IPS-11a (cell line): ENCODE results near the gene GCN1.

Experiments used
- H3K4me3 ChIP-seq: one replicate; pipeline ENCODE4 v1.5.1; 2013; ENCODE audit warnings: low read depth, low read length, control low read depth

GCN1 gene

GRCh38 chr12:120121766-120122293 is 72.7 kb downstream of the GCN1 start:
- H3K4me3 ChIP-seq, result no peak overlapping the region

GRCh38 chr12:120121343-120121742 is 73.2 kb downstream of the GCN1 start:
- H3K4me3 ChIP-seq, result no peak overlapping the region

- no peak overlapping the region for H3K4me3 ChIP-seq
Observed at GRCh38 chr12:120119271-120119973, 75.1 kb downstream of the GCN1 start.

GRCh38 chr12:120118321-120119061 is 76.0 kb downstream of the GCN1 start:
- peak overlapping the region; percentile 96 for H3K4me3 ChIP-seq

- H3K4me3 ChIP-seq, result peak overlapping the region; percentile 96
Observed at GRCh38 chr12:120117961-120118320, 76.6 kb downstream of the GCN1 start.

GRCh38 chr12:120116792-120117651 is 77.5 kb downstream of the GCN1 start:
- peak overlapping the region; percentile 96 for H3K4me3 ChIP-seq

GRCh38 chr12:120116441-120116791 is 78.1 kb downstream of the GCN1 start, which contains the start of gene RAB35:
TSS of gene RAB35 (minus strand) at chr12:120116753. CDS start at chr12:120116650, 103 bp downstream.
- H3K4me3 ChIP-seq, result peak within 1 kb of the TSS; percentile 96

GRCh38 chr12:120115692-120116440 is 78.6 kb downstream of the GCN1 start:
- H3K4me3 ChIP-seq, result peak overlapping the region; percentile 87

GRCh38 chr12:120115066-120115465 is 79.4 kb downstream of the GCN1 start:
- H3K4me3 ChIP-seq, result no peak overlapping the region

- no peak overlapping the region for H3K4me3 ChIP-seq
Observed at GRCh38 chr12:120110550-120111501, 83.7 kb downstream of the GCN1 start.

- no peak overlapping the region for H3K4me3 ChIP-seq
Observed at GRCh38 chr12:120109570-120110267, 84.8 kb downstream of the GCN1 start.

- H3K4me3 ChIP-seq, result no peak overlapping the region
Observed at GRCh38 chr12:120106151-120106550, 88.4 kb downstream of the GCN1 start.

- no peak overlapping the region for H3K4me3 ChIP-seq
Observed at GRCh38 chr12:120103371-120103770, 91.1 kb downstream of the GCN1 start.

- H3K4me3 ChIP-seq, result no peak overlapping the region
Observed at GRCh38 chr12:120103044-120103338, 91.5 kb downstream of the GCN1 start.

GRCh38 chr12:120102189-120103043 is 92.1 kb downstream of the GCN1 start:
- H3K4me3 ChIP-seq, result no peak overlapping the region

- H3K4me3 ChIP-seq, result no peak overlapping the region
Observed at GRCh38 chr12:120101617-120102016, 92.9 kb downstream of the GCN1 start.

GRCh38 chr12:120101182-120101581 is 93.3 kb downstream of the GCN1 start:
- no peak overlapping the region for H3K4me3 ChIP-seq

- H3K4me3 ChIP-seq, result no peak overlapping the region
Observed at GRCh38 chr12:120100630-120101029, 93.9 kb downstream of the GCN1 start.
